GM13976 (cell line): Measurements from ENCODE around the gene TMEM229B.

Source experiments
- DNase-seq: peaks from one replicate; pipeline ENCODE4 v3.0.0; 2012; ENCODE audit warnings: low spot score
- in situ Hi-C: fragments of 300-500 bp; cut with MboI; formaldehyde crosslinking; loops from one replicate; pipeline ENCODE4 v1.12.0; 2022; ENCODE audit warnings: low sequenced_read_pairs, mixed read lengths, inconsistent platforms; ENCODE audit not compliant: unreplicated experiment
- TF ChIP-seq, protein P1 (sequence below): IDR thresholded peaks from 2 replicates; pipeline ENCODE4 v1.5.1; 2012; ENCODE audit warnings: borderline replicate concordance, mild to moderate bottlenecking; ENCODE audit not compliant: insufficient read depth; ENCODE audit errors: extremely low read depth, missing control alignments, control extremely low read depth

The TMEM229B gene

DNA sequence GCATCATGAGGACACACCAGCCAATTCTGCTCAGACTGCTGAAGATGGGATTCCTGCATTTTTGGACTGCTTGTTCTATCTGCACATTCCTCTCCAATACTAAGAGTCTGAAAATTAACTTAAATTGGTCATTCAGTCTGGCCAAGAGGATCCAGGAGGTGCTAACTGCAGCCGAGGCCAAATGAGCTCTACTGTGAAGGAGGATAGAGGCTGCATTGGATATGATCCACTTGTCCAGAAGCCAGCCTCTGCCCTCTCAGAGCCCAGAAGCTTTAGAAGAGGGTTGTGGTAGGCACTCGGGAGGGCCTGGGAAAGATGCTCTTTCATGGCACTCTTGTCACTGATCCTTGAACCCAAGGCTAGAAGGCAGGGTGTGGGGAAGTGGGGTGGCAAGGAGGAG is 39.4 kb downstream of the TMEM229B start:
- in situ Hi-C loops, result no loop called here
- TF ChIP-seq, protein P1, sequence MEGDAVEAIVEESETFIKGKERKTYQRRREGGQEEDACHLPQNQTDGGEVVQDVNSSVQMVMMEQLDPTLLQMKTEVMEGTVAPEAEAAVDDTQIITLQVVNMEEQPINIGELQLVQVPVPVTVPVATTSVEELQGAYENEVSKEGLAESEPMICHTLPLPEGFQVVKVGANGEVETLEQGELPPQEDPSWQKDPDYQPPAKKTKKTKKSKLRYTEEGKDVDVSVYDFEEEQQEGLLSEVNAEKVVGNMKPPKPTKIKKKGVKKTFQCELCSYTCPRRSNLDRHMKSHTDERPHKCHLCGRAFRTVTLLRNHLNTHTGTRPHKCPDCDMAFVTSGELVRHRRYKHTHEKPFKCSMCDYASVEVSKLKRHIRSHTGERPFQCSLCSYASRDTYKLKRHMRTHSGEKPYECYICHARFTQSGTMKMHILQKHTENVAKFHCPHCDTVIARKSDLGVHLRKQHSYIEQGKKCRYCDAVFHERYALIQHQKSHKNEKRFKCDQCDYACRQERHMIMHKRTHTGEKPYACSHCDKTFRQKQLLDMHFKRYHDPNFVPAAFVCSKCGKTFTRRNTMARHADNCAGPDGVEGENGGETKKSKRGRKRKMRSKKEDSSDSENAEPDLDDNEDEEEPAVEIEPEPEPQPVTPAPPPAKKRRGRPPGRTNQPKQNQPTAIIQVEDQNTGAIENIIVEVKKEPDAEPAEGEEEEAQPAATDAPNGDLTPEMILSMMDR, result no peak
- no peak for DNase-seq

DNA sequence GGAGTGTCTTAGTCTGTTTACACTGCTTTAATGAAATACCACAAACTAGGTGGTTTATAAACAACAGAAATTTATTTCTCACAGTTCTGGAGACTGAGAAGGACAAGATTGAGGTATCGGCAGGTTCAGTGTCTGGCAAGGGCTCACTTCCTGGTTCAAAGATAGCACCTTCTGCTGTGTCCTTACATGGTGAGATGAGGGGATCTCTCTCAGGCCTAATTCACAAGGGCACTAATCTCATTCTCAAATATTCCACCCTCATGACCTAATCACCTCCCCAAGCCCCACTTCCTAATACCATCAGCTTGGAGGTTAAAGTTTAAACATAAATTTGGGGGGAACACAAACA is 41.5 kb downstream of the TMEM229B start:
- in situ Hi-C loops, result no loop called here
- TF ChIP-seq, protein P1, result no peak
- no peak for DNase-seq

DNA sequence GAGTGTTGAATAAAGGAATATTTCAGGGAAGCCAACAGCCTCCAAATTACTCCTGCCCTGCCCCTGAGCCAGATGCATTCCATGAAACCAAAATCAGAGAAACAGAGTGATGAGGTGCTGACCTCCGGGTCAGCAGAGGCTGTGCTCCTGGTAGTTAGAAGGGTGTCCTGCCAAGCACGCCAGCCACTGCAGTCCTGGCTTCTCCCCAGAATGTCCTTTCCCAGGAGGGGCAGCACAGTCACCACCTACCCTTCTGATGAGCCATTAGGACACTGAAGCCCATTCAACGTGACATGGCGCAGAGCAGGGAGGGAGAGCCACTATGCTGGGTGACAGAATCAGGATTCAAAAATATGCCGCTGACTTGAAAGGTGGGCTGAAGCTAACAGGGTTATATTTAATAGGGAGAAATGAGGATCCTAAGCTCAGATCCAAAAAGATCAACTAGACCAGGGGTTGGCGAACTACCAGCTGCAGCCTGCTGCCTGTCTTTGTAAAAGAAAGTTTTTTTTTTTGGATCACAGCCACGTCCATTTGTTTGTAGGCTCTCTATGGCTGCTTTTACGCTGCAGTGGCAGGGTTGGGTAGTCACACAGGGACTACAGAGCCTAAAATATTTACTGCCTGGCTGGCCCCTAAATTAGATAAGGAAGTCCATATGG is 42.0 kb downstream of the TMEM229B start:
- DNase-seq, result no peak
- TF ChIP-seq, protein P1, result no peak
- in situ Hi-C loops, result no loop called here

DNA sequence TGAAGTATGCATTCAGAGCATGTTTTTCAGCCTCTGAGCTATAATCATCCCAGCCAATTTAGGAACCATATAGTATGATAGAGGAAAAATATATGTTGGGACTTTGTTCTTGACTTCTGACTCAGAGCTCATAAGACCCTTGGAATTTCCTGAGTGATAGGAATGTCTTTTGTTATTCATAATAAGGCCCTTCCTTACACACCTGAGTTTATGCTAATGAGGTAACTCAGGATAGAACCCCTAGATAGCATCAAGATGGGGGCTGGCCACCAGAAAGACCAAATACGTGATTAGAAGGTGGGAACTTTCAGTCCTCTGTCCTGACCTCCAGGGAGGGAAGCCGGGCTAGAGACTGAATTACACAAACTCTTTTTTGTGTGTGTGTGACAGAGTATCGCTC is 44.1 kb downstream of the TMEM229B start:
- in situ Hi-C loops, result no loop called here
- TF ChIP-seq, protein P1, result no peak
- DNase-seq, result no peak

DNA sequence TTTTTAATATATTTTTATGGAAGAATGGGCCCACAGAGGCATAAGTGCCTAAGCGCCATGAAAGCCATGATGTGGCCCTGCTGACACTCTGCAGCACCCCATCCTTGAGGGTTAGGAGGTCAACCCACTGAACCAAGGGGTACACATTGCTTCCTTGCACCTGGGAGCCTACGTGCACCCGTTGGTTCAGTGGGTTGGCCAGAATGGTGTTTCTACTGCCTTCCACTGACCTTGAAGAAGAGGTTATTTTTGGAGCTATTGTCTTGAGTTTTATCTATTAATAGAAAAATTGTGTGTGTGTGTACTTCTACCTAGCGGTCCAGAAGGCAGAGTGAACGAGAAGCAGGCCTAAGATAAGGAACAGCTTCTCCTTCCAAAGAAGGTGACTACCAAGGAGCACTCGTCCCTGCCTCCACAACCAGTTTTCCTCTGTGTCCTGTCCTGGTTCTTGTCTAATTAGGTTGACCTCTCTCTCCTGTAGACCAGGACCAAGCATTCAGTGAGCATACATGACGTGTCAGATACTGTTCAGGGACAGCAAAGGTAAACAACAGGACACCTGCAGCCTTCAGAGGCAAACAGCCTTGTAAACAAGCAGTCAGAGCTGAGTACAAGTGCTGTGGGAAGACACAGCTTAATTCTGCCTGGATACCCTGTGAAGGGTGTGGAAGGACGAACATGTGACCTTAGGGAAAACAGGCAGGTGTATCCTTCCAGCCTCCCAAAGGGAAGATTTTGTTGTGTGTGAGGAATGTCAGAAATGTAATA is 46.2 kb downstream of the TMEM229B start:
- DNase-seq, result no peak
- TF ChIP-seq, protein P1, result no peak
- in situ Hi-C loops, result no loop called here

DNA sequence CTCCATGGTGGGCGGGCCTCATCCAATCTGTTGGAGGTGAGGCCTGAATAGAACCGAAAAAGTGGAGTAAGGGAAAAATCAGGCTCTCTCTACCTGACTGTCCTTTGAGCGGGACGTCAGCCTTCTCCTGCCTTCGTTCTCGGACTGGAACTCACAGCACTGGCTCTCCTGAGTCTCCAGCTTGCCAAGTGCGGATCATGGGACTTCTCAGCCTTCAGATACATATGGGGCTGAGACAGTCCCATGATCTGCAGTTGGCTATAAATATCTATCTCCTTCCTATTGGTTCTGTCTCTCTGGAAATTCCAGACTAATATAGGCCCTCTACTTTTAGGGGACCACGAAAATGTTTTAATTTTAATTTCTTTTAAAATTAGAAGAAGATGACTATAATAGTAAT is 46.8 kb downstream of the TMEM229B start:
- TF ChIP-seq, protein P1, result no peak
- in situ Hi-C loops, result no loop called here
- DNase-seq, result no peak
